Neural cell (in vitro differentiated cells): ENCODE results near the gene PAX6. TPM values are rescaled to one million over a fixed set of nuclear protein-coding genes. Genes with fewer than 3 reads are reported as not detected.

ENCODE experiments used
- H2AFZ ChIP-seq: fragments of 200-600, 300-800 bp; sonication (generic), shearing (Covaris generic); 2 replicates; pipeline ENCODE4 v1.6.0; 2014; ENCODE audit warnings: low read depth, mild to moderate bottlenecking, antibody characterized with exemption, low read length, moderate library complexity
- H3F3A ChIP-seq: fragments of 200-600 bp; shearing (Covaris generic); 2 replicates; pipeline ENCODE4 v1.6.1; 2016; ENCODE audit warnings: mild to moderate bottlenecking, moderate library complexity, mixed read lengths, antibody characterized with exemption, low read length; ENCODE audit not compliant: insufficient read depth, poor library complexity, severe bottlenecking
- H3K27ac ChIP-seq: fragments of 200-600, 300-800 bp; sonication (generic), shearing (Covaris generic); 2 replicates; pipeline ENCODE4 v1.5.1; 2014; ENCODE audit warnings: mild to moderate bottlenecking, low read length, moderate library complexity
- H3K27me3 ChIP-seq: fragments of 300-800, 200-600 bp; sonication (generic), shearing (Covaris generic); 2 replicates; pipeline ENCODE4 v1.6.0; 2014; ENCODE audit warnings: mild to moderate bottlenecking, low read depth, low read length, moderate library complexity; ENCODE audit not compliant: insufficient read depth
- H3K36me3 ChIP-seq: fragments of 300-800, 200-600 bp; sonication (generic), shearing (Covaris generic); 2 replicates; pipeline ENCODE4 v1.5.1; 2014; ENCODE audit warnings: mild to moderate bottlenecking, antibody characterized with exemption, low read length, moderate library complexity; ENCODE audit not compliant: insufficient read depth
- H3K4me2 ChIP-seq: fragments of 300-800, 200-600 bp; sonication (generic), shearing (Covaris generic); 2 replicates; pipeline ENCODE4 v1.6.0; 2014; ENCODE audit warnings: mild to moderate bottlenecking, low read length
- H3K4me3 ChIP-seq: fragments of 300-800, 200-600 bp; sonication (generic), shearing (Covaris generic); 2 replicates; pipeline ENCODE4 v1.5.1; 2014; ENCODE audit warnings: mild to moderate bottlenecking, low read length, moderate library complexity
- H3K79me2 ChIP-seq: fragments of 200-600 bp; shearing (Covaris generic); replicated peaks from 2 replicates; pipeline ENCODE4 v1.6.0; 2014; ENCODE audit warnings: mild to moderate bottlenecking, low read length, moderate library complexity; ENCODE audit not compliant: insufficient read depth
- H3K9ac ChIP-seq: fragments of 300-800, 200-600 bp; sonication (generic), shearing (Covaris generic); 2 replicates; pipeline ENCODE4 v1.6.1; 2016; ENCODE audit warnings: mild to moderate bottlenecking, low read length, mixed read lengths
- H3K9me2 ChIP-seq: fragments of 200-600 bp; shearing (Covaris generic); 2 replicates; pipeline ENCODE4 v1.6.1; 2016; ENCODE audit warnings: mild to moderate bottlenecking, low read length, mixed read lengths; ENCODE audit not compliant: insufficient read depth
- H3K9me3 ChIP-seq: fragments of 200-600, 300-800 bp; sonication (generic), shearing (Covaris generic); 2 replicates; pipeline ENCODE4 v1.6.1; 2016; ENCODE audit warnings: mild to moderate bottlenecking, mixed run types, low read length, moderate library complexity, mixed read lengths
- H4K20me1 ChIP-seq: fragments of 200-600 bp; shearing (Covaris generic); 2 replicates; pipeline ENCODE4 v1.6.1; 2016; ENCODE audit warnings: mild to moderate bottlenecking, mixed run types; ENCODE audit not compliant: insufficient read depth
- CTCF ChIP-seq: fragments of 450-650 bp; IDR thresholded peaks from 2 replicates; pipeline ENCODE4 v1.5.1; 2014; ENCODE audit warnings: antibody characterized with exemption, mild to moderate bottlenecking, moderate library complexity; ENCODE audit not compliant: poor library complexity, severe bottlenecking
- EP300 ChIP-seq: fragments of 450-650 bp; conservative IDR thresholded peaks from 2 replicates; pipeline ENCODE4 v1.6.1; 2014; ENCODE audit warnings: antibody characterized with exemption, mild to moderate bottlenecking, moderate library complexity; ENCODE audit not compliant: poor library complexity, severe bottlenecking
- EZH2 ChIP-seq: fragments of 200-600, 300-800 bp; shearing (Covaris generic), sonication (generic); IDR thresholded peaks from 2 replicates; pipeline ENCODE4 v1.6.1; 2014; ENCODE audit warnings: antibody characterized with exemption, low read length, borderline replicate concordance, mild to moderate bottlenecking; ENCODE audit not compliant: insufficient read depth, poor library complexity, severe bottlenecking
- MXI1 ChIP-seq: fragments of 450-650 bp; conservative IDR thresholded peaks from 2 replicates; pipeline ENCODE4 v1.6.1; 2014; ENCODE audit warnings: antibody characterized with exemption, mild to moderate bottlenecking; ENCODE audit not compliant: poor library complexity, severe bottlenecking
- POLR2AphosphoS5 ChIP-seq: IDR thresholded peaks from 2 replicates; pipeline ENCODE4 v1.6.1; 2012
- RAD21 ChIP-seq: fragments of 450-650 bp; conservative IDR thresholded peaks from 2 replicates; pipeline ENCODE4 v1.6.1; 2014; ENCODE audit warnings: antibody characterized with exemption, mild to moderate bottlenecking, moderate library complexity
- REST ChIP-seq: IDR thresholded peaks from 2 replicates; pipeline ENCODE4 v1.6.1; 2012; ENCODE audit warnings: borderline replicate concordance
- SMC3 ChIP-seq: fragments of 450-650 bp; conservative IDR thresholded peaks from 2 replicates; pipeline ENCODE4 v1.6.1; 2014; ENCODE audit warnings: antibody characterized with exemption, mild to moderate bottlenecking, moderate library complexity; ENCODE audit not compliant: poor library complexity
- TAF1 ChIP-seq: IDR thresholded peaks from 2 replicates; pipeline ENCODE4 v1.6.1; 2012; ENCODE audit warnings: low read depth
- polyA plus RNA-seq: library from polyadenylated mRNA; depleted of rRNA; stranded (reverse); fragments of >200 nt; gene quantifications from 2 replicates; pipeline ENCODE4 v1.2.3, GENCODE V29; 2014

PAX6 gene
- polyA plus RNA-seq, 1 donor from 2014 or later, result 74.7 TPM

- Histone ChIP-seq H3K27ac (no peak overlapping the region), H3K4me2 (no peak overlapping the region), H3K36me3 (no peaks in the 10 kb centered on the region), H3K4me3 (no peak overlapping the region), H3K79me2 (no peaks in the 10 kb centered on the region), H4K20me1 (no peaks in the 10 kb centered on the region), H3K9me2 (no peaks in the 10 kb centered on the region), H2AFZ (no peak overlapping the region), H3K9ac (no peak overlapping the region), H3K9me3 (no peaks in the 10 kb centered on the region), H3F3A (no peaks in the 10 kb centered on the region), H3K27me3 (no peaks in the 10 kb centered on the region)
- TF ChIP-seq CTCF (no peak), RAD21 (no peak), EP300 (no peak)
Observed at GRCh38 chr11:31782257-31782656, 28.9 kb downstream of the PAX6 start.

GRCh38 chr11:31780480-31780971 is 30.6 kb downstream of the PAX6 start:
- no peaks in the 10 kb centered on the region for H3K9me2 ChIP-seq
- peak overlapping the region; percentile 14 for H3K4me3 ChIP-seq
- no peak overlapping the region for H2AFZ ChIP-seq
- no peak overlapping the region for H3K9ac ChIP-seq
- TF ChIP-seq EZH2, result no peak
- no peak for TF ChIP-seq MXI1
- no peak for TF ChIP-seq TAF1
- TF ChIP-seq EP300, result no peak
- TF ChIP-seq RAD21, result no peak
- TF ChIP-seq CTCF, result no peak
- TF ChIP-seq SMC3, result no peak
- TF ChIP-seq POLR2AphosphoS5, result no peak
- TF ChIP-seq REST, result no peak
- peak overlapping the region; percentile 10 for H3K27ac ChIP-seq
- no peaks in the 10 kb centered on the region for H3K79me2 ChIP-seq
- no peak overlapping the region for H3K4me2 ChIP-seq
- no peaks in the 10 kb centered on the region for H3K9me3 ChIP-seq
- H3F3A ChIP-seq, result no peaks in the 10 kb centered on the region
- no peaks in the 10 kb centered on the region for H3K36me3 ChIP-seq
- no peaks in the 10 kb centered on the region for H3K27me3 ChIP-seq
- no peaks in the 10 kb centered on the region for H4K20me1 ChIP-seq
